Effector memory CD4-positive, alpha-beta T cell (primary cell): Measurements from ENCODE around the gene NPR1.
"Not testable (repeated sequence)": the region's sequence is repeated elsewhere in the genome, so short reads cannot be mapped to it uniquely, and the experiment has no call there.

Experiments used
- DNase-seq, 3 donors: peaks; one replicate each; pipeline ENCODE4 v3.0.0-alpha.2; 2020
- H3K27ac ChIP-seq: 2 replicates; pipeline ENCODE4 v1.7.0; 2013; ENCODE audit warnings: mild to moderate bottlenecking, low read length, moderate library complexity; ENCODE audit not compliant: insufficient read depth, poor library complexity, severe bottlenecking
- H3K27me3 ChIP-seq: replicated peaks from 2 replicates; pipeline ENCODE4 v1.7.0; 2013; ENCODE audit warnings: mild to moderate bottlenecking, low read length; ENCODE audit not compliant: insufficient read depth, control insufficient read depth, poor library complexity, severe bottlenecking
- H3K36me3 ChIP-seq: 2 replicates; pipeline ENCODE4 v1.7.0; 2013; ENCODE audit warnings: mild to moderate bottlenecking, low read length, moderate library complexity; ENCODE audit not compliant: control insufficient read depth, insufficient read depth
- H3K4me1 ChIP-seq: 2 replicates; pipeline ENCODE4 v1.7.0; 2013; ENCODE audit warnings: low read length, mild to moderate bottlenecking; ENCODE audit not compliant: control insufficient read depth, insufficient read depth, poor library complexity, severe bottlenecking
- H3K4me3 ChIP-seq: 2 replicates; pipeline ENCODE4 v1.7.0; 2013; ENCODE audit warnings: low read length, low read depth, mild to moderate bottlenecking; ENCODE audit not compliant: insufficient read depth, poor library complexity, severe bottlenecking
- H3K9me3 ChIP-seq: 2 replicates; pipeline ENCODE4 v1.7.0; 2013; ENCODE audit warnings: mild to moderate bottlenecking, low read length, moderate library complexity; ENCODE audit not compliant: control insufficient read depth

Gene NPR1

GRCh38 chr1:153638261-153638660, 40.2 kb upstream of the NPR1 start:
- Histone ChIP-seq H3K9me3 (no peaks in the 10 kb centered on the region), H3K4me1 (peaks cover 7% of the 10 kb centered on the region), H3K27ac (no peak overlapping the region), H3K27me3 (no peaks in the 10 kb centered on the region), H3K36me3 (peaks cover 71% of the 10 kb centered on the region), H3K4me3 (no peak overlapping the region)
- DNase-seq: no peak

- Histone ChIP-seq H3K4me3 (no peak overlapping the region), H3K4me1 (peaks cover 7% of the 10 kb centered on the region), H3K27me3 (no peaks in the 10 kb centered on the region), H3K27ac (no peak overlapping the region), H3K9me3 (no peaks in the 10 kb centered on the region), H3K36me3 (peaks cover 81% of the 10 kb centered on the region)
- DNase-seq: no peak
Observed at GRCh38 chr1:153639280-153639679, 39.2 kb upstream of the NPR1 start.

GRCh38 chr1:153640213-153640612, 38.3 kb upstream of the NPR1 start:
- not testable (repeated sequence) for H3K27me3 ChIP-seq, DNase-seq, H3K4me1 ChIP-seq, H3K27ac ChIP-seq, H3K9me3 ChIP-seq, H3K4me3 ChIP-seq
- peaks cover 90% of the 10 kb centered on the region for H3K36me3 ChIP-seq

GRCh38 chr1:153640861-153641260, 37.6 kb upstream of the NPR1 start:
- Histone ChIP-seq H3K36me3 (peaks cover 96% of the 10 kb centered on the region), H3K27ac (no peak overlapping the region), H3K9me3 (no peaks in the 10 kb centered on the region), H3K4me3 (no peak overlapping the region), H3K4me1 (no peaks in the 10 kb centered on the region), H3K27me3 (no peaks in the 10 kb centered on the region)
- DNase-seq: no peak

GRCh38 chr1:153642161-153642560, 36.3 kb upstream of the NPR1 start:
- peaks cover 94% of the 10 kb centered on the region for H3K36me3 ChIP-seq
- no peaks in the 10 kb centered on the region for H3K4me1 ChIP-seq
- H3K4me3 ChIP-seq: no peak overlapping the region
- no peaks in the 10 kb centered on the region for H3K9me3 ChIP-seq
- DNase-seq: no peak
- no peaks in the 10 kb centered on the region for H3K27me3 ChIP-seq
- no peak overlapping the region for H3K27ac ChIP-seq

GRCh38 chr1:153643100-153643499, 35.4 kb upstream of the NPR1 start:
- Histone ChIP-seq H3K27me3 (no peaks in the 10 kb centered on the region), H3K9me3 (no peaks in the 10 kb centered on the region), H3K36me3 (peaks cover 89% of the 10 kb centered on the region), H3K4me1 (no peaks in the 10 kb centered on the region), H3K27ac (no peak overlapping the region), H3K4me3 (no peak overlapping the region)
- DNase-seq: no peak

- H3K4me3 ChIP-seq: no peak overlapping the region
- H3K27ac ChIP-seq: no peak overlapping the region
- no peaks in the 10 kb centered on the region for H3K27me3 ChIP-seq
- DNase-seq: no peak
- H3K9me3 ChIP-seq: no peaks in the 10 kb centered on the region
- peaks cover 81% of the 10 kb centered on the region for H3K36me3 ChIP-seq
- no peaks in the 10 kb centered on the region for H3K4me1 ChIP-seq
Observed at GRCh38 chr1:153643816-153644215, 34.7 kb upstream of the NPR1 start.

- no peaks in the 10 kb centered on the region for H3K9me3 ChIP-seq
- no peaks in the 10 kb centered on the region for H3K27me3 ChIP-seq
- DNase-seq: no peak
- peaks cover 4% of the 10 kb centered on the region for H3K4me1 ChIP-seq
- peaks cover 52% of the 10 kb centered on the region for H3K36me3 ChIP-seq
- no peak overlapping the region for H3K4me3 ChIP-seq
- H3K27ac ChIP-seq: no peak overlapping the region
Observed at GRCh38 chr1:153646672-153647345, 31.7 kb upstream of the NPR1 start.

- H3K9me3 ChIP-seq: no peaks in the 10 kb centered on the region
- no peak overlapping the region for H3K27ac ChIP-seq
- H3K4me3 ChIP-seq: no peak overlapping the region
- peaks cover 4% of the 10 kb centered on the region for H3K4me1 ChIP-seq
- H3K27me3 ChIP-seq: no peaks in the 10 kb centered on the region
- H3K36me3 ChIP-seq: peaks cover 46% of the 10 kb centered on the region
- no peak for DNase-seq
Observed at GRCh38 chr1:153647346-153647714, 31.2 kb upstream of the NPR1 start.

GRCh38 chr1:153648000-153648643, 30.4 kb upstream of the NPR1 start:
- no peak for DNase-seq
- no peaks in the 10 kb centered on the region for H3K9me3 ChIP-seq

More at GRCh38 chr1:153648000-153648643, 30.4 kb upstream of the NPR1 start:
- no peak overlapping the region for H3K4me3 ChIP-seq
- H3K4me1 ChIP-seq: peaks cover 4% of the 10 kb centered on the region
- H3K36me3 ChIP-seq: peaks cover 38% of the 10 kb centered on the region
- no peak overlapping the region for H3K27ac ChIP-seq
- no peaks in the 10 kb centered on the region for H3K27me3 ChIP-seq
